Left forelimb (tissue), 1 donor: Measurements from ENCODE around the gene KRTAP3-3.

Experiments used
- DNase-seq: peaks from one replicate; pipeline ENCODE4 v3.0.0-alpha.2; 2018; ENCODE audit warnings: low spot score

The KRTAP3-3 gene

DNA sequence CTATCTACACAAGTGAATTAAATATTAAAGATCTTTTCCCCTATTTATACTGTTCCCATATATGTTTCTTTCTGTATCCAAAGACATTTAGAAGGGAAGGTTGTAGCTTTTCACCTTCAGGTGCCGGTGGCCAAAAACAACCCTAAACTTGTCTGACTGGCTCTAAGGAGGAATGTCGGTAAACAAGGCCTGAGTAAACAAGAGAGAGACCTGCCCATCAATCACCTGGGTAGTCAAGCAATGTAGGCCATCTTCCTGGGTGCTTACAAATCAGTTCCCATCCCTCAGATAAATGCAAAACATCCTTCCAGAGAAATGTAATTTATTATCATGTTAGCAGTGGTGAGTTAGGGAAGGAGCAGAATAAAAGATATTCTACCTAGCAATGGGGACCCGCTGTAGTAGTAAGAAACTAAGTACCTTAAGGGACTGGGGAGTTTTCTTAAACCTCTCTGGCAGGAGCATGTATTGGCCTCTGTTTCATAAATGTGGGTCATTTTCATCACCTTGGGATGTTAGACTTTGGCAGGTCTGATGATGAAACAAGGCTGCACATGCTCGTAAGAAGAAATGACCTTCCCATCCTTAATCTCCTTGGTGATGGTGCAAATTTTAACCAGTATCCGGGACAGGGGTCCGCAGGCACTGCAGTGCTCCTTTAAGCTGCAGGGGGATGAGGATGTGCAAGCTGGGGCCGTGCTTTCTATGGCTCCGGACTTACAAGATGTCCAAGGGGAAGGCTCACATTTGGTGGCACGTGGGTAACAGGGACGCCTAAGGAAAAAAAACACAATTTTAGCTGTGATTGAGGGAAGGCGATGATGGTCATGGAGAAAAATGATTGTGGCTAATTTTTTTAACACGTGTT is 35.6 kb downstream of the KRTAP3-3 start:
- DNase-seq: no peak

DNA sequence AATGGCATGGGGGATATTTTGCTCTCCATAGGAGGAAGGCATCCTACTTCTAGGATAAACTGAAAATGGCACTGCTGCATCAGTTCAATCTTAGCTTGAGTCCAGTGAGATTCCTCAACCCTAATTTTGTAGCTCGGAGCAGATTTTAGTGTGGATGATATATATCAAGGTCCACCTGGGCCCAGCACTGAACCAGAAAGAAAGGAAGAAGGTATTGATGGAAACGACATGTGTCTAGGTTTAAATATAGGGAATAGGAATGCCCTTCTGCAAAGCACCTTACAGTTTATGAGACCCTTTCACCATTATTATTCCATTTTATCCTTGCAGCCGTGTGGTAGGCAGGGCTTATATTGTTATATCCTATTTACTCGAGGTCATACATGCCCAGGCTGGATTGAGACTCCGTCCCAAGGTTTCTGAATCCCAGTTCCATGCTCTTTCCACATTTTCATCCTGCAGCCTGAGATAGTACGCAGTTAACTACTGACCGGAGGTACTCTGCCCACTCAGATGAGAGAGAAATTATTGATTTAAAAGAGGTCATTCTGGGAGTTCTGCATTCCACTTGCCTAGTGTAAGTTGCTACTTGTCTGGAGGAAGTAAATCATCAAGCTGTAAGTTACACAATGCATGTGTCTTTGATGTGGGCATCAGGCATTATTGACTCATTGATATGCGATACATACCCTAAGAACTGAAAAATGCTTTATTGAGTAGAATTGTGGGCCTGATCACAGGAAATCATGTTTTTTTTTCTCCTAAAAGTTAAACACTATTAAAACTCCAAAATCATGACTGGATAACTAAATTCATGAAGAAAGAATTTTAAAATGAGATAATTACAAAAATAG is 37.3 kb downstream of the KRTAP3-3 start:
- no peak for DNase-seq

DNA sequence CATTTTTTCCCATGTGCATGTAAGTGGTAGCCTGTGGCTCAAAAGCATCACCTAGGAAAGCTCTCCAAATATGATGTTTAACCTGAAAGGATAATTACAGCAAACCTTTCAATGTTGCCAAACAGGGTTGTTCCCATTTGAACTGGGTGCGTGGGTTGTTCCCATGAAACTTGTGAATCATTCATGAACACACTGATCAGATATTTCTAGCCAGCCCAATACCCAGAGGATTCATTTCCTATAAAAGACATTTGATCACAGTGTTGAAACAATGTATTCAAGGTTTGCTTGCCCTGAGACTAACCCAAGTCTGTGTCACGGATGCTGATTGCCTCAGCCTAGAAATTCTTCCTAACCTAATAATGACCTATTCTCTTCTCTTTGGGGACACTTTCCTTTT is 40.1 kb downstream of the KRTAP3-3 start:
- no peak for DNase-seq

DNA sequence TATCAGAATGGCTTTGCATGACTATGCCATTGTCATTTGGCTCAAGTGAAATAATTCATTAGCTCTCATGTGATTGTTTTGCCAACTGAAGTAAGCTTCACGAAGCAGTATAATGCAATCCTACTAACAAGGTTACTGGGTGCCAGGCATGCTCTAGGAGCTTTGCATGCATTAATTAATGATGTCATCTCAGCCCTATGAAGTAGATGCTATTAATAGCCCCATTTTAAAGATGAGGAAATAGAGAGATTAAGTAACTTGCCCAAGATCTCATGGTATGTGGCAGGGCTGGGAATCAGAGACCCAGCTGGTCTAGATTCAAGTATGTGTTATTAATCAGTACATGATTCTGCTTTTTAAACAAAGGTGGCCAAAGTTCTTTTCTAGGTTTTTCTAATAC is 41.3 kb downstream of the KRTAP3-3 start:
- no peak for DNase-seq

DNA sequence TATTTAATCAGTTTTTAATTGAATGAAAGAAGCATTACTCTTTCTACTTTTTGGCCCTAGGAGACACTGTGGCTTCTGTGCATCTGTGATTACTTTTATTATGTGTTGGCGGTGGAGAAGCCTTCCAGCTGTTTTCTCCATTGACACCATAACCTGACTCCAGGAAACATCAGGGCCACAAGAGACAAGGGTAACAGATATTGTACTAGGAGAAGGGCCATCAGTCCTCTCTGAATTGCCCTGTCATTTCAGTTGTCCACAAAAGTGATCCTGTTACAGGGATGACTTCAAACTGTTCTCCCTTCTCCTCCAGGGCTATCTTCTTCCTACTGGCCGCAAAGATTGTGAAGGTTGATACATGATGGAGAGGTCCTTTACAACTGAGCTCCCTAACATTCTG is 41.8 kb downstream of the KRTAP3-3 start:
- no peak for DNase-seq

GRCh38 chr17:40951011-40951622 is 42.8 kb downstream of the KRTAP3-3 start:
- no peak for DNase-seq

- DNase-seq: no peak
Observed at GRCh38 chr17:40950176-40950575, 43.8 kb downstream of the KRTAP3-3 start.

DNA sequence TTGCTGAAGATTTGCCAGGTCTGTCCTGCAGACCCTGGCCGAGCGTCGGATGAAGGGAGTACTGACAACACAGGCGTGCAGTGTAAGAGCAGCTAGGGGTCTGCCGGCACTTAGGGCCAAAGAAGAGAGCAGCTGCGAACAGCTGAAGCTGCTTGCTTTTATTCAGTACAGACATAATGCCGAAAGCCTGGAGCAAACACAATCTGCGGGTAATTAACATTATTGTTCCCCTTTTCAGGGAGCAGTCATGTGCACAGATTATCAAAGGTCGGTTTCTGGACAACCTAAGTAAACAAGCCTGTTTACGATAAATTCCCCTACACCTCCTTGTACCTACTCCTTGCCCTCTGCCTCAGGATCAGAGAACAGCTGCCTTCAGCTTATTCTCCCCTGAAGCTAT is 44.5 kb downstream of the KRTAP3-3 start:
- no peak for DNase-seq

DNA sequence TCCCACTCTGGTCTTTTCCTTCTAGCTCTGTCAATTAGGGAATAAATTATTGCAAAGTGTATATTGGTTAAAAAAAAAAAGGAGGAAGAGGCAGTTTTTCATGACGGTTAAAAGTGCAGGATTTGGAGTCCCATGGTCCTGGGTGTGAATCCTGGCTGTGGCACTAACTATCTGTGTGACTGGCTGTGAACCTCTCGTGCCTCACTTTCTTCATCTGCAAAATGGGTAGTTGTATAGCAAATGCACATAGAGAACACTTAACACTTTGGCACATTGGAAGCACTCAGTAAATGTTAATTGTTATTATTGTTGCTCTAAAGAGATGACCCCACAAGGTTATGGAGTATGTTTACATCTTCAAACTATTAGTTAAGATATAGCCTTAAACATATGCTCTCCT is 46.0 kb downstream of the KRTAP3-3 start:
- no peak for DNase-seq

DNA sequence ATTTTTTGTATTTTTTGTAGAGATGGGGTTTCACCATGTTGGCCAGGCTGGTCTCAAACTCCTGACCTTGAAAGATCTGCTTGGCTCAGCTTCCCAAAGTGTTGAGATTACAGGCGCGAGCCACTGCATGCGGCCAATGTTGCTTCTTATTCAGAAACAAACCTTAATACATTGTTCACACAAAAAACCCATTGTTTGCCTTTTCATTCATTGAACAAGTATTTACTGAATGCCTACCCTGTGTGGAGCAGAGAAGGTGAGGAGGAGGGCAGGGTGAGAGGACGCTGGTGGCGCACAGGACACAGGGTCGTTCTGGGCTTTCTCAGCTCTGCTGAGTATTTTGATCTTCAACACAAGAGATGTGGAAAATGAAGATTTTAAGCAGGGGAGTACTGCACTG is 48.5 kb downstream of the KRTAP3-3 start:
- DNase-seq: no peak

- DNase-seq: no peak
Observed at GRCh38 chr17:40944531-40944930, 49.4 kb downstream of the KRTAP3-3 start.
